WTC11 (cell line): ENCODE results near the gene TRIP12.

Experiments
- FOXP1 ChIP-seq: sonication (generic); formaldehyde crosslinking; IDR thresholded peaks from 2 replicates; pipeline ENCODE4 v1.8.0; 2022; ENCODE audit warnings: missing genetic modification reagents, mild to moderate bottlenecking, moderate library complexity, borderline replicate concordance
- JUN ChIP-seq: sonication (generic); formaldehyde crosslinking; IDR thresholded peaks from 2 replicates; pipeline ENCODE4 v1.8.0; 2023; ENCODE audit warnings: mild to moderate bottlenecking, missing genetic modification reagents
- TCF7 ChIP-seq: sonication (generic); formaldehyde crosslinking; IDR thresholded peaks from 2 replicates; pipeline ENCODE4 v1.8.0; 2022; ENCODE audit warnings: mild to moderate bottlenecking, low read depth, missing genetic modification reagents, moderate library complexity
- ZBTB21 ChIP-seq: sonication (generic); formaldehyde crosslinking; IDR thresholded peaks from 2 replicates; pipeline ENCODE4 v1.8.1; 2023; ENCODE audit warnings: mild to moderate bottlenecking, missing genetic modification reagents, borderline replicate concordance
- TF ChIP-seq, protein P1 (sequence below): fragments of 200-600 bp; IDR thresholded peaks from 2 replicates; pipeline ENCODE4 v1.8.0; 2022; ENCODE audit warnings: antibody characterized with exemption
- TF ChIP-seq, protein P2 (sequence below): sonication (generic); formaldehyde crosslinking; conservative IDR thresholded peaks from 2 replicates; pipeline ENCODE4 v1.8.1; 2022; ENCODE audit warnings: mild to moderate bottlenecking, missing genetic modification reagents

DNA sequence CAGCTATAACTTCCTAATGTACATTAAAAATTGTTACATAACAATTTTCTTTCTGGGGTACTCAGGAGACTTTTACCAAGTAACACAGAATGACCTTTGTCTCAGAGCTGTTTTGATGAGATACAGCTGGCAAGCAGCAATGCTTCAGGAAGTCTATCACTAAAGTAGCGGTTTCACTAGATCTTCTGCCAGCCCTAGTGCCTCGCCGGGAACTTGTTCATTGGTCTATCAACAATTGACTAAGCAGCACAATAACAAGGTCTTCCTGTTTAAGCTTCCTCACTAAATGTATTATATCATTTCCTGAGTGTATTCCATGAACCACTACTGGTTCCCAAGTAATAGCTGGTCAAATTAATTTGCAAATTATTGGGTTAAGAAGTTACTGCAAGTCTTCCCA, 69.2 kb downstream of the TRIP12 start:
- TF ChIP-seq, protein P1, sequence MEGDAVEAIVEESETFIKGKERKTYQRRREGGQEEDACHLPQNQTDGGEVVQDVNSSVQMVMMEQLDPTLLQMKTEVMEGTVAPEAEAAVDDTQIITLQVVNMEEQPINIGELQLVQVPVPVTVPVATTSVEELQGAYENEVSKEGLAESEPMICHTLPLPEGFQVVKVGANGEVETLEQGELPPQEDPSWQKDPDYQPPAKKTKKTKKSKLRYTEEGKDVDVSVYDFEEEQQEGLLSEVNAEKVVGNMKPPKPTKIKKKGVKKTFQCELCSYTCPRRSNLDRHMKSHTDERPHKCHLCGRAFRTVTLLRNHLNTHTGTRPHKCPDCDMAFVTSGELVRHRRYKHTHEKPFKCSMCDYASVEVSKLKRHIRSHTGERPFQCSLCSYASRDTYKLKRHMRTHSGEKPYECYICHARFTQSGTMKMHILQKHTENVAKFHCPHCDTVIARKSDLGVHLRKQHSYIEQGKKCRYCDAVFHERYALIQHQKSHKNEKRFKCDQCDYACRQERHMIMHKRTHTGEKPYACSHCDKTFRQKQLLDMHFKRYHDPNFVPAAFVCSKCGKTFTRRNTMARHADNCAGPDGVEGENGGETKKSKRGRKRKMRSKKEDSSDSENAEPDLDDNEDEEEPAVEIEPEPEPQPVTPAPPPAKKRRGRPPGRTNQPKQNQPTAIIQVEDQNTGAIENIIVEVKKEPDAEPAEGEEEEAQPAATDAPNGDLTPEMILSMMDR = no peak
- TF ChIP-seq ZBTB21 (CRISPR knock-in tag) = no peak
- TF ChIP-seq TCF7 = no peak
- TF ChIP-seq JUN = no peak
- TF ChIP-seq FOXP1 (CRISPR knock-in tag) = no peak
- TF ChIP-seq, protein P2, sequence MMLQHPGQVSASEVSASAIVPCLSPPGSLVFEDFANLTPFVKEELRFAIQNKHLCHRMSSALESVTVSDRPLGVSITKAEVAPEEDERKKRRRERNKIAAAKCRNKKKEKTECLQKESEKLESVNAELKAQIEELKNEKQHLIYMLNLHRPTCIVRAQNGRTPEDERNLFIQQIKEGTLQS (CRISPR knock-in tag) = no peak
